ENCODE results near the gene OR8G1.

Gene OR8G1

GRCh38 chr11:124198897-124199296 lies 42.0 kb upstream of the OR8G1 start:
- H3K36me3 Mint-ChIP-seq (ENCODE audit: low read depth) = no peaks in the 10 kb centered on the region
- no peak overlapping the region for H3K27ac Mint-ChIP-seq
- H3K27me3 Mint-ChIP-seq (ENCODE audit: low read depth) = no peaks in the 10 kb centered on the region
- no peak overlapping the region for H3K4me3 Mint-ChIP-seq
- peaks cover 10% of the 10 kb centered on the region for H3K4me1 Mint-ChIP-seq
- peaks cover 2% of the 10 kb centered on the region for H3K9me3 Mint-ChIP-seq
- no peak for TF ChIP-seq CTCF (IDR thresholded peaks at IDR 0.05; ENCODE audit: unreplicated experiment in 3 of 3)

- no peak for TF ChIP-seq CTCF (IDR thresholded peaks at IDR 0.05; ENCODE audit: unreplicated experiment in 3 of 3)
- H3K4me1 Mint-ChIP-seq = peaks cover 5% of the 10 kb centered on the region
- H3K27me3 Mint-ChIP-seq (ENCODE audit: low read depth) = no peaks in the 10 kb centered on the region
These were observed 41.2 kb upstream of the OR8G1 start for GRCh38 chr11:124199702-124200101.

GRCh38 chr11:124200671-124201070 lies 40.2 kb upstream of the OR8G1 start:
- Mint-ChIP-seq H3K4me3 (no peak overlapping the region), H3K27ac (no peak overlapping the region), H3K4me1 (no peaks in the 10 kb centered on the region), H3K9me3 (peaks cover 2% of the 10 kb centered on the region), H3K36me3 (ENCODE audit: low read depth) (no peaks in the 10 kb centered on the region), H3K27me3 (ENCODE audit: low read depth) (no peaks in the 10 kb centered on the region)
- TF ChIP-seq CTCF (IDR thresholded peaks at IDR 0.05; ENCODE audit: unreplicated experiment in 3 of 3) = no peak

More at GRCh38 chr11:124199702-124200101, 41.2 kb upstream of the OR8G1 start:
- no peaks in the 10 kb centered on the region for H3K36me3 Mint-ChIP-seq (ENCODE audit: low read depth)
- H3K4me3 Mint-ChIP-seq = no peak overlapping the region
- H3K9me3 Mint-ChIP-seq = peaks cover 2% of the 10 kb centered on the region
- H3K27ac Mint-ChIP-seq = no peak overlapping the region

- Mint-ChIP-seq H3K27me3 (ENCODE audit: low read depth) (no peaks in the 10 kb centered on the region), H3K27ac (no peak overlapping the region), H3K36me3 (ENCODE audit: low read depth) (no peaks in the 10 kb centered on the region), H3K4me3 (no peak overlapping the region), H3K9me3 (peaks cover 2% of the 10 kb centered on the region), H3K4me1 (no peaks in the 10 kb centered on the region)
- no peak for TF ChIP-seq CTCF (IDR thresholded peaks at IDR 0.05; ENCODE audit: unreplicated experiment in 3 of 3)
These were observed 37.9 kb upstream of the OR8G1 start for GRCh38 chr11:124202951-124203350.

- no peak for TF ChIP-seq CTCF (IDR thresholded peaks at IDR 0.05; ENCODE audit: unreplicated experiment in 3 of 3)
- Mint-ChIP-seq H3K4me1 (no peaks in the 10 kb centered on the region), H3K27me3 (ENCODE audit: low read depth) (no peaks in the 10 kb centered on the region), H3K4me3 (no peak overlapping the region), H3K36me3 (ENCODE audit: low read depth) (no peaks in the 10 kb centered on the region), H3K27ac (no peak overlapping the region), H3K9me3 (no peaks in the 10 kb centered on the region)
These were observed 36.9 kb upstream of the OR8G1 start for GRCh38 chr11:124204008-124204407.

- Mint-ChIP-seq H3K9me3 (no peaks in the 10 kb centered on the region), H3K27ac (no peak overlapping the region), H3K4me3 (no peak overlapping the region), H3K27me3 (ENCODE audit: low read depth) (no peaks in the 10 kb centered on the region), H3K36me3 (ENCODE audit: low read depth) (no peaks in the 10 kb centered on the region), H3K4me1 (no peaks in the 10 kb centered on the region)
- no peak for TF ChIP-seq CTCF (IDR thresholded peaks at IDR 0.05; ENCODE audit: unreplicated experiment in 3 of 3)
These were observed 33.6 kb upstream of the OR8G1 start for GRCh38 chr11:124207102-124207792.
